ENCODE results near the gene FTO. TPM values are rescaled to one million over a fixed set of nuclear protein-coding genes. Genes with fewer than 3 reads are reported as not detected.

Gene FTO
- total and polyA plus RNA-seq, 7 experiments from 2014 or later, result 47.2 to 104 (median 58.3) TPM

DNA sequence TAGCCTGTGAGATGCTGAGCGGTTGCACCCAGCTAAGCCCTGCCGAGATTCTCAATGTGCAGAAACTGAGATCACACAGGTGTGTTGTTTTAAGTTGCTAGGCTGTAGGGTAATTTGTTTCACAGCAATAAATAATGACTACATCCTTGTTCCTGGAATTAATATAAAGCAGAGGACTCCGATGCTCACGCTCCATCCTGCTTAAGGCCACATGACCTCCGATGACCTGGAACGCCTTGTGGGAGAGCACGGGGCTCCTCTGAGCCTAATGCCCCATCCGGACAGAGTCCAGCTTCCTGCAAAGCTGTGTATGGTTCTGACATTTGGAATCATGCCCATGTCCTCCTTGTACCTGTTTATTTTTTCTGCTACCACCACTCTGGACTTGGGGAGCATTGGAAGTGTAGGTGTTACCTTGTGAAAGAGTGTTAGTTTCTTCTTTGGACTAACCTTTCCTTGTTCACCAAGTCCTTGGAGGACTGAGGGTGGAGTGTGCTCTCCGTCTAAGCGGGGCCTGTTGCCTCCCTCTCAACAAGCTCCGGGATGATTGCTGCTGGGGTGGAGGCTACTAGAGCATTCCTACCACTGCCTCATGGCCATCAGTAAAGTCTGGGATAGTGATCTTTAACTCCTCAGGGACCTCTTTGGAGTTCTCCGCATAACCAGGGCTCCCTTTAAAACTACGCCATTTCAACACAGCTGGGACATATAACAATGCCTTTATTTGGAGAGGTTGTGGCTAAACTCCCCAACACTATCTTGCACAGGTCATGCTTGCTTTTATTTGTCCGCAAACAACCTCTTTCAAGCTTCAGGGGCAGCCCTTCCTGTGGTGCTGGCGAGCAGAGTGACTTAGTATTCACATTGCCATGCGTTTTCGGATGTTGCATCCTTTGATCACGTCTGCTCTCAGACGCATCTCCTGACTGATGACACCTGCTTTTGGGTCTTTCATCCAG, 457.3 kb downstream of the FTO start:
- H3K4me3 ChIP-seq (ENCODE audit: low read length), result no peak overlapping the region
- POLR2A ChIA-PET, result no interaction called here
- intact Hi-C loops (cut with micrococcal nuclease), result no loop called here
- DNase-seq (no peak), ATAC-seq (no peak)
- Mint-ChIP-seq H3K27ac (no peak overlapping the region), H3K9me3 (peaks cover 2 to 17% (median 7%) of the 10 kb centered on the region in 11 donors), H3K36me3 (peaks cover 0 to 4% (median 0%) of the 10 kb centered on the region in 5 donors), H3K27me3 (peaks cover 0 to 24% (median 5%) of the 10 kb centered on the region in 5 donors), H3K4me1 (no peaks in the 10 kb centered on the region), H3K4me3 (no peak overlapping the region)
- no peaks in the 10 kb centered on the region for H3K27me3 ChIP-seq (ENCODE audit: control insufficient read depth in 2 of 2, insufficient read depth in 2 of 2, low read length in 2 of 2)
- CTCF ChIA-PET, result interaction anchor here (0.8 kb wide), 1 partner anchor 81 kb away, joined by 3 read pairs; no protein-coding TSS in a partner anchor
- H3K4me1 ChIP-seq (ENCODE audit: control insufficient read depth in 2 of 2, insufficient read depth in 2 of 2, low read length in 2 of 2), result no peaks in the 10 kb centered on the region
- H3K9me3 ChIP-seq (ENCODE audit: control insufficient read depth in 2 of 3, low read length in 3 of 3), result no peaks in the 10 kb centered on the region
- H3K27ac ChIP-seq (ENCODE audit: low read depth, low read length), result no peak overlapping the region
- no peaks in the 10 kb centered on the region for H3K36me3 ChIP-seq (ENCODE audit: control insufficient read depth in 2 of 3, insufficient read depth in 3 of 3, low read length in 3 of 3)

DNA sequence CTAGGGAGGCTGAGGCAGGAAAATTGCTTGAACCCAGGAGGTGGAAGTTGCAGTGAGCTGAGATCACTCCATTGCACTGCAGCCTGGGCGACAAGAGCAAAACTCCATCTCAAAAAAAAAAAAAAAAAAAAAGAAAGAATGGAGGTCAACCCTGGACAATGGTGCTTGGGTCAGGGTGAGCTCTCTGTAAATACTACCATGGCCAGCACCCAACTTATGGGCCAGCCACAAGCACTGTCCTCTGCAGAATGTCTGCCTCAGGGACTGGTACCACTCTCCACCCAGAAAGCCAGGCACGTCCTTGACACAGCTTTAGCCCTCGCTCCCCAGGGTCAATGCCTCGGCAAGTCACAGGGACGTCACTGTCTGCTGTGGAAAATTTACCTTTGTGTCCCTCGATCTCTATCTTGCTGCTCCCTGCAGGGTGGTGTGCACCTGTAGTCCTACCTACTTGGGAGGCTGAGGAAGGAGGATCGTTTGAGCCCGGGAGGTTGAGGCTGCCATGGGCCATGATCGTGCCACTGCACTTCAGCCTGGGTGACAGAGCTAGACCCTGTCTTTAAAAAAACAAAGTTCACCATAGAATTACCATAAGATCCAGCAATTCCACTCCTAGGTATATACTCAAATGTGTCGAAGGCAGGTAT, 459.4 kb downstream of the FTO start:
- H3K36me3 ChIP-seq (ENCODE audit: control insufficient read depth in 2 of 3, insufficient read depth in 3 of 3, low read length in 3 of 3), result no peaks in the 10 kb centered on the region
- H3K4me1 Mint-ChIP-seq, result peaks cover 0 to 1% (median 0%) of the 10 kb centered on the region in 7 donors
- no peak for DNase-seq
- no peaks in the 10 kb centered on the region for H3K27me3 ChIP-seq (ENCODE audit: control insufficient read depth in 2 of 2, insufficient read depth in 2 of 2, low read length in 2 of 2)
- ChIA-PET CTCF (no interaction called here), POLR2A (no interaction called here)
- H3K36me3 Mint-ChIP-seq, result peaks cover 0 to 4% (median 0%) of the 10 kb centered on the region in 5 donors
- ATAC-seq, result no peak
- no peaks in the 10 kb centered on the region for H3K4me1 ChIP-seq (ENCODE audit: control insufficient read depth in 2 of 2, insufficient read depth in 2 of 2, low read length in 2 of 2)
- H3K27me3 Mint-ChIP-seq, result peaks cover 0 to 33% (median 5%) of the 10 kb centered on the region in 5 donors
- no peaks in the 10 kb centered on the region for H3K9me3 ChIP-seq (ENCODE audit: control insufficient read depth in 2 of 3, low read length in 3 of 3)
- peaks cover 0 to 15% (median 7%) of the 10 kb centered on the region in 11 donors for H3K9me3 Mint-ChIP-seq
- H3K27ac Mint-ChIP-seq, result no peak overlapping the region
- intact Hi-C loops (cut with micrococcal nuclease), result no loop called here
- no peak overlapping the region for H3K4me3 Mint-ChIP-seq
- H3K4me3 ChIP-seq (ENCODE audit: low read length), result no peak overlapping the region
- H3K27ac ChIP-seq (ENCODE audit: low read depth, low read length), result no peak overlapping the region

DNA sequence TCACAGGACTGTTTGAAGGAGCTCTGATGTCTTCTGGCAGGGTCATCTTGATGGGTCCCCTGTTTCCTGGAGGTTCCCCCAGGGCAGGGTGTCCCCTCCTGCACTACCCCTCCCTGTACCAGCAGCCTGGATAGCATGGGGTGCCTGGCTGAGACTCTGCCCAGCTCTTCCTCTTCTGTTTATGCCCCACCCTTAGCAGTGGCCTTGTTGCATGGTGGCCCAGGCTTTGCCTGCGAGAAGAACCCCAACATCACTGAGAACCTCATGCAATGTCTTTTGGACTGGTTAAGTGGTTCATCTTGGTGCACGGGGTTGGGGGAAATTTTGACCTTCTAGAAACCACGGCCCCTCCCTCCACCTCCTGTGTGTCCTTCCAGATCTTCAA, 460.8 kb downstream of the FTO start:
- no peaks in the 10 kb centered on the region for H3K4me1 ChIP-seq (ENCODE audit: control insufficient read depth in 2 of 2, insufficient read depth in 2 of 2, low read length in 2 of 2)
- ChIA-PET POLR2A (no interaction called here), CTCF (no interaction called here)
- Mint-ChIP-seq H3K36me3 (peaks cover 0 to 4% (median 0%) of the 10 kb centered on the region in 5 donors), H3K27ac (no peak overlapping the region), H3K27me3 (peaks cover 0 to 37% (median 5%) of the 10 kb centered on the region in 5 donors), H3K4me3 (no peak overlapping the region), H3K9me3 (peaks cover 0 to 7% (median 0%) of the 10 kb centered on the region in 11 donors), H3K4me1 (peaks cover 0 to 1% (median 0%) of the 10 kb centered on the region in 7 donors)
- H3K9me3 ChIP-seq (ENCODE audit: control insufficient read depth in 2 of 3, low read length in 3 of 3), result no peaks in the 10 kb centered on the region
- no peak overlapping the region for H3K27ac ChIP-seq (ENCODE audit: low read depth, low read length)
- DNase-seq, result no peak
- no peak for ATAC-seq
- no peaks in the 10 kb centered on the region for H3K36me3 ChIP-seq (ENCODE audit: control insufficient read depth in 2 of 3, insufficient read depth in 3 of 3, low read length in 3 of 3)
- H3K27me3 ChIP-seq (ENCODE audit: control insufficient read depth in 2 of 2, insufficient read depth in 2 of 2, low read length in 2 of 2), result no peaks in the 10 kb centered on the region
- no peak overlapping the region for H3K4me3 ChIP-seq (ENCODE audit: low read length)
- intact Hi-C loops (cut with micrococcal nuclease), result no loop called here

DNA sequence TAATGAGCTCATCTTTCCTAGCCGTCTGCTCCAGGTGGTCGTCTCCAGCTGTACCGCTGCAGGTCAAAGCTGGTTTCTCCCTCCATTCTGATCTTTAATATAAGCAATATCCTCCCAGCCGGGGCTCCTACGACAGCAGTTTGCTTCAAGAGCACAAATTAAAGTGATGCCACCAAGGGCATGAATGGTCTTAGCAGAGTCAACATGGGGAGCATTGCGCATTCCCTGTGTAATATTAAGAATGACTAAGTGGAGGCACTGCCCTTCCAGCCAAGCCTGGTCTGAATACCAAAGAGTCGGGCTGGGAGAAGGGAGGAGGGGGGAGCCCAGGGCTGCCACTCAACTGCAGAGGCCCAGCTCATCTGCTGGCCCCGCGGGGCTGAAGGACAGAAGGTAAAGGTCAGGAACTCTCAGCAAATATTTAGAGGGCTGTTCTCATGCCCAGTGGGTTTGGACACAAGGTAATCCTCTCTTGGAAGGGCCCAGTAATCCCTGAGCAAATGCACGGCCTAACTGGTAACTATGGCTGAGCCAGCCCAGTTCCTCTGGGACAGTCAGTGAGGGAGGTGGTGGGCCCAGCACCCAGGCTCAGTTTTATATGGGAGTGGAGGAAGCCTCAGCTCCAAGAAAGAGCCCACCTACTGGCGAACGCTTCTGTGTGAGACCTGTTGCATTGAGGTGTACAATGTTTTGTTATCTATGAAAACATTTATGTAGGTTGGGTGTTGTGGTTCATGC, 461.4 kb downstream of the FTO start:
- Histone ChIP-seq H3K27me3 (ENCODE audit: control insufficient read depth in 2 of 2, insufficient read depth in 2 of 2, low read length in 2 of 2) (no peaks in the 10 kb centered on the region), H3K4me1 (ENCODE audit: control insufficient read depth in 2 of 2, insufficient read depth in 2 of 2, low read length in 2 of 2) (no peaks in the 10 kb centered on the region), H3K36me3 (ENCODE audit: control insufficient read depth in 2 of 3, insufficient read depth in 3 of 3, low read length in 3 of 3) (no peaks in the 10 kb centered on the region), H3K27ac (ENCODE audit: low read depth, low read length) (no peak overlapping the region), H3K9me3 (ENCODE audit: control insufficient read depth in 2 of 3, low read length in 3 of 3) (no peaks in the 10 kb centered on the region), H3K4me3 (ENCODE audit: low read length) (no peak overlapping the region)
- Mint-ChIP-seq H3K27ac (no peak overlapping the region), H3K4me1 (peaks cover 0 to 1% (median 0%) of the 10 kb centered on the region in 7 donors), H3K27me3 (peaks cover 0 to 37% (median 5%) of the 10 kb centered on the region in 5 donors), H3K36me3 (peaks cover 0 to 4% (median 0%) of the 10 kb centered on the region in 5 donors), H3K9me3 (peaks cover 0 to 7% (median 0%) of the 10 kb centered on the region in 11 donors), H3K4me3 (no peak overlapping the region)
- no peak for DNase-seq
- ATAC-seq, result no peak
- intact Hi-C loops (cut with micrococcal nuclease), result no loop called here
- POLR2A ChIA-PET, result no interaction called here
- CTCF ChIA-PET, result no interaction called here

DNA sequence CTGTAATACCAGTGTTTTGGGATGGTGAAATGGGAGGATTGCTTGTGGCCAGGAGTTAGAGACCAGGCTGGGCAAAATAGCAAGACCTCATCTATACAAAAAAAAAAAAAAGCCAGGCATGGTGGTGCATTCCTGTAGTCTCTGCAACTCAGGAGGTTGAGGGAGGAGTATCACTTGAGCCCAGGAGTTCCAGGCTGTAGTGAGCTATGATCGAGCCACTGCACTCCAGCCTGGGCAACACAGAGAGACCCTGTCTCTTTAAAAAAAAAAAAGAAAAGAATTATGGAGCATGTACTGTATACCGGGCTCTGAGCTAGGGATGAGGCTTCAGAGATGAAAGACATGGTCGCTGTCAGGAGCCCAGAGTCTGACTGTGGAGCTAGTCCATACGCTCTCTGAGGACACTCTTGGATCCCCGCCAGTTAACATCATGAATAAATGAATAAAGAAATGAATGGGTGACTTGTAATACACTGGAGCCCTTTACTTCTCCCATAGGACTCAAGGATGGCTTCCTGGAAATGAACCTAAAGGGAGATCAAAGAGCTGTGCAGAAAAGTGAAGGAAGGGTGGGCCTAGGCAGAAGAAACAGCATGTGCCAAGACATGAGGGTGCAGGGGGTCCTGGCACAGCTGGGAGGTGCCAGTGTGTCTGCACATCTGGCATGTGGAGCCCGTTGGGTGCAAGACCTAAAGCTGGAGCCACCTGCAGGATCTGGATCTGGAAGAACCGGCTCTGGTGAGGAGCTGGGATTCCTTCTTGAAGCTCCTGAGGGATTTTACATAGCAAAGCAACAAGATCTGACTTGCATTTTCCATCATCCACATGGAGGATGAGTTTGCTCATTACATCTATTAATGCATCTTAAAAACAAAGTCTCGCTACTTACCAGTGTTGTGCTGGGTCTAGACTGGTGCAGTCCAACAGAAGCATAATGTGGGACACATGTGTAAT, 462.2 kb downstream of the FTO start:
- Histone ChIP-seq H3K36me3 (ENCODE audit: control insufficient read depth in 2 of 3, insufficient read depth in 3 of 3, low read length in 3 of 3) (no peaks in the 10 kb centered on the region), H3K4me1 (ENCODE audit: control insufficient read depth in 2 of 2, insufficient read depth in 2 of 2, low read length in 2 of 2) (no peaks in the 10 kb centered on the region), H3K27ac (ENCODE audit: low read depth, low read length) (no peak overlapping the region), H3K9me3 (ENCODE audit: control insufficient read depth in 2 of 3, low read length in 3 of 3) (no peaks in the 10 kb centered on the region), H3K4me3 (ENCODE audit: low read length) (no peak overlapping the region), H3K27me3 (ENCODE audit: control insufficient read depth in 2 of 2, insufficient read depth in 2 of 2, low read length in 2 of 2) (no peaks in the 10 kb centered on the region)
- intact Hi-C loops (cut with micrococcal nuclease), result no loop called here
- H3K27me3 Mint-ChIP-seq, result peaks cover 2 to 37% (median 5%) of the 10 kb centered on the region in 5 donors
- POLR2A ChIA-PET, result no interaction called here
- no peak overlapping the region for H3K27ac Mint-ChIP-seq
- peaks cover 0 to 1% (median 0%) of the 10 kb centered on the region in 7 donors for H3K4me1 Mint-ChIP-seq
- CTCF ChIA-PET, result interaction anchor here (0.7 kb wide), 1 partner anchor 376 kb away, joined by 3 read pairs; no protein-coding TSS in a partner anchor
- DNase-seq, result no peak
- peaks cover 0 to 4% (median 0%) of the 10 kb centered on the region in 5 donors for H3K36me3 Mint-ChIP-seq
- no peak for ATAC-seq
- H3K4me3 Mint-ChIP-seq, result no peak overlapping the region
- peaks cover 0 to 7% (median 0%) of the 10 kb centered on the region in 11 donors for H3K9me3 Mint-ChIP-seq

DNA sequence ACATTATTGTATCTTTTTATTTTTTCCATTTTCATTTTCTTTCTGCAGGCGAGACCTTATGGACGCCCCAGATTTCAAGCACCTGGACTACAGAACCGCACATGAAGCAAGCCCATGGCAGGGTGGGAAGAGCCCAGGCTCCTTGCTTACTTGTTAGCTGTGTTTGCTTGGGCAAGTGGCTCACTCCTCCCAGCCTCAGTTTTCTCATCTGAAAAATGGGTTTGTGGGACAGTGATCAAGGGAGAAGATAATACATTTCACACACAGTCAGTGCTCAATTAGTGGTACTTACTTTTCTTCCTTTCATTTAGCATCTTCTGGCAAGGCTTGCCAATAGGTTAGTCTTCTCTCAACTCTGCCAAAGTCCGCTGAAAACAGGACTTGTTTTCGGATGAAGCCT, 465.2 kb downstream of the FTO start:
- Histone ChIP-seq H3K27me3 (ENCODE audit: control insufficient read depth in 2 of 2, insufficient read depth in 2 of 2, low read length in 2 of 2) (no peaks in the 10 kb centered on the region), H3K4me1 (ENCODE audit: control insufficient read depth in 2 of 2, insufficient read depth in 2 of 2, low read length in 2 of 2) (no peaks in the 10 kb centered on the region), H3K9me3 (ENCODE audit: control insufficient read depth in 2 of 3, low read length in 3 of 3) (no peaks in the 10 kb centered on the region), H3K4me3 (ENCODE audit: low read length) (no peak overlapping the region), H3K36me3 (ENCODE audit: control insufficient read depth in 2 of 3, insufficient read depth in 3 of 3, low read length in 3 of 3) (no peaks in the 10 kb centered on the region), H3K27ac (ENCODE audit: low read depth, low read length) (no peak overlapping the region)
- DNase-seq (no peak), ATAC-seq (no peak)
- H3K9me3 Mint-ChIP-seq, result peaks cover 0 to 4% (median 0%) of the 10 kb centered on the region in 11 donors
- H3K27ac Mint-ChIP-seq, result no peak overlapping the region
- CTCF ChIA-PET, result no interaction called here
- H3K4me3 Mint-ChIP-seq, result no peak overlapping the region
- peaks cover 0 to under 1% (median 0%) of the 10 kb centered on the region in 5 donors for H3K36me3 Mint-ChIP-seq
- intact Hi-C loops (cut with micrococcal nuclease), result no loop called here
- H3K4me1 Mint-ChIP-seq, result peaks cover 0 to 1% (median 0%) of the 10 kb centered on the region in 7 donors
- POLR2A ChIA-PET, result no interaction called here
- H3K27me3 Mint-ChIP-seq, result peaks cover 7 to 31% (median 18%) of the 10 kb centered on the region in 5 donors

Measured in naive thymus-derived CD4-positive, alpha-beta T cell (primary cell).